Breast epithelium (tissue), 3 donors: Measurements from ENCODE around the gene AHSG.
"Not testable (repeated sequence)": the region's sequence is repeated elsewhere in the genome, so short reads cannot be mapped to it uniquely, and the experiment has no call there.

Experiments
- CTCF ChIP-seq, 3 donors: fragments of 450-650 bp; IDR thresholded peaks; one replicate each; pipeline ENCODE4 v1.5.1; 2016 to 2017; ENCODE audit warnings: antibody characterized with exemption in 3 of 3, mild to moderate bottlenecking in 3 of 3, moderate library complexity in 3 of 3
- POLR2A ChIP-seq: fragments of 450-650 bp; IDR thresholded peaks from one replicate; pipeline ENCODE4 v1.6.1; 2016; ENCODE audit warnings: antibody characterized with exemption, mild to moderate bottlenecking, moderate library complexity
- POLR2AphosphoS5 ChIP-seq, 3 donors: sonication (generic); formaldehyde crosslinking; IDR thresholded peaks; one replicate each; pipeline ENCODE4 v1.6.1; 2017; ENCODE audit warnings: antibody characterized with exemption in 3 of 3

GRCh38 chr3:186569361-186569760 is 43.5 kb upstream of the AHSG start:
- not testable (repeated sequence) for TF ChIP-seq CTCF (IDR thresholded peaks at IDR 0.05); POLR2AphosphoS5 (IDR thresholded peaks at IDR 0.05); POLR2A
